ENCODE results near the gene HLCS.

HLCS gene

DNA sequence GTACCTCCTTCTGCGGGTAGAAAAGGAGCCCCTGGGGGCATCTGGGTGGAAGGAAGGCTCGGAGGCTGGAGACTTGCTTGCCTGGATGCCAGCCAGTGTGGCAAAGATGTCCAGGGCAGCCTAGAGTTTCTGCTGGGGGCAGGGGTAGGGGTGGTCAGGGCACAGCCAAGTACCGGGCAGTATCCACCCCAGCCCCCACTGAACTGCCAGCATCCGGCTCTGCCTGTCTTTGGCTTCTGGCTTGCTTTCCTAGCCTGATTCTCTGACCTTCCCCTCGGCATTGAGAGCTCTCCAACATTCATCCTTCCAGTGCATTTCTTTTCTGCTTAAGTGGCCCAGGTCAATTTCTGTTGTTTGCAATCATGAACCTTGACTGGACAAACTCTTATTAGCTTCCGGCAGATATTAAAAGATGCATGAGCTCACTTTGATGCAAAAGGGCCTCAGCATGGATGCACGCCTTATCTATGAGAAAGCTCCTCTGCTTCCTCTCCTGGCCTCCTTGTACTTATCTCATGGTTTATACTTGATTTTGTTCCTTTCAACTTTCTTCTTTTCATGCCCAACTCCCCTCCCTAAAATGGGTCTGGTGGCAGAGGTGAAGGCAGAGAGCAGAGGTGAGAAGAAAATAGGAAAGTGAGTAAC lies 116.9 kb downstream of the HLCS start:
- Histone ChIP-seq H3K4me2 (ENCODE audit: low read length) (no peak overlapping the region), H3K27me3 (ENCODE audit: low read depth, low read length) (no peaks in the 10 kb centered on the region), H2AFZ (ENCODE audit: low read depth, low read length) (no peak overlapping the region), H3K27ac (ENCODE audit: low read length) (no peak overlapping the region), H4K20me1 (ENCODE audit: insufficient read depth, low read length) (no peaks in the 10 kb centered on the region), H3K9me3 (ENCODE audit: insufficient read depth, low read length) (no peaks in the 10 kb centered on the region), H3K79me2 (ENCODE audit: low read length) (no peaks in the 10 kb centered on the region), H3K4me3 (ENCODE audit: low read length) (no peak overlapping the region), H3K9ac (ENCODE audit: low read length) (no peak overlapping the region), H3K36me3 (replicated peaks; ENCODE audit: low read depth, low read length) (no peaks in the 10 kb centered on the region), H3K4me1 (ENCODE audit: low read length) (peaks cover 15% of the 10 kb centered on the region)
- TF ChIP-seq, protein P1, sequence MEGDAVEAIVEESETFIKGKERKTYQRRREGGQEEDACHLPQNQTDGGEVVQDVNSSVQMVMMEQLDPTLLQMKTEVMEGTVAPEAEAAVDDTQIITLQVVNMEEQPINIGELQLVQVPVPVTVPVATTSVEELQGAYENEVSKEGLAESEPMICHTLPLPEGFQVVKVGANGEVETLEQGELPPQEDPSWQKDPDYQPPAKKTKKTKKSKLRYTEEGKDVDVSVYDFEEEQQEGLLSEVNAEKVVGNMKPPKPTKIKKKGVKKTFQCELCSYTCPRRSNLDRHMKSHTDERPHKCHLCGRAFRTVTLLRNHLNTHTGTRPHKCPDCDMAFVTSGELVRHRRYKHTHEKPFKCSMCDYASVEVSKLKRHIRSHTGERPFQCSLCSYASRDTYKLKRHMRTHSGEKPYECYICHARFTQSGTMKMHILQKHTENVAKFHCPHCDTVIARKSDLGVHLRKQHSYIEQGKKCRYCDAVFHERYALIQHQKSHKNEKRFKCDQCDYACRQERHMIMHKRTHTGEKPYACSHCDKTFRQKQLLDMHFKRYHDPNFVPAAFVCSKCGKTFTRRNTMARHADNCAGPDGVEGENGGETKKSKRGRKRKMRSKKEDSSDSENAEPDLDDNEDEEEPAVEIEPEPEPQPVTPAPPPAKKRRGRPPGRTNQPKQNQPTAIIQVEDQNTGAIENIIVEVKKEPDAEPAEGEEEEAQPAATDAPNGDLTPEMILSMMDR (IDR thresholded peaks at IDR 0.05; ENCODE audit: low read depth, low read length): no peak
- TF ChIP-seq EZH2phosphoT487 (IDR thresholded peaks at IDR 0.05; ENCODE audit: low read depth): no peak

DNA sequence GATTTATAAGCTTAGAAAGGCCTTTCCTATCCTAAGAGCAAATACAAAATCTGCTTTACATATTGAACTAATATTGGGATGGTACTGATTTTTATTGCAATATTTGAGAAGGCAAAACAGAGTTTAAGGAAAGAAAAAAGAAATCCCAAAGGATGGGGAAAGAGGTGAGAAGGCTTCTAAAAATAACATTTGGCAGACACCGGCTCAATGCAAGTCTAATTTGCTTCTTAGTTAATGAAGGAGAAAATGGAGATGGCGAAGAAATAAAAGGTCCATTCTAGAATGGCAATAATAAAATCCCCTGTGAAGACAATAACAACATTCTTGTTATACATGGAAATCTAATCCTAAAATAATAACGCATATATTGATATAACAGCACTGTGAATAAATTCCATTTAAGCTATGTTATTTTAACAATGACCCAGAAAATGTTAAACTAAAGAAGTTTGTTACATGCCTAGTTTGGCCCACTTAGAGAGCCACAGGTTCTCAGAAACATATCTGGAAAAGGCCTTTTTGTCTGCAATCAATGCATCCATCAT lies 117.7 kb downstream of the HLCS start:
- TF ChIP-seq, protein P1 (IDR thresholded peaks at IDR 0.05; ENCODE audit: low read depth, low read length): no peak
- TF ChIP-seq EZH2phosphoT487 (IDR thresholded peaks at IDR 0.05; ENCODE audit: low read depth): no peak
- Histone ChIP-seq H3K4me3 (ENCODE audit: low read length) (no peak overlapping the region), H3K27me3 (ENCODE audit: low read depth, low read length) (no peaks in the 10 kb centered on the region), H3K79me2 (ENCODE audit: low read length) (no peaks in the 10 kb centered on the region), H3K4me2 (ENCODE audit: low read length) (no peak overlapping the region), H3K9me3 (ENCODE audit: insufficient read depth, low read length) (no peaks in the 10 kb centered on the region), H3K27ac (ENCODE audit: low read length) (no peak overlapping the region), H3K4me1 (ENCODE audit: low read length) (peaks cover 10% of the 10 kb centered on the region), H2AFZ (ENCODE audit: low read depth, low read length) (no peak overlapping the region), H4K20me1 (ENCODE audit: insufficient read depth, low read length) (no peaks in the 10 kb centered on the region), H3K36me3 (replicated peaks; ENCODE audit: low read depth, low read length) (no peaks in the 10 kb centered on the region), H3K9ac (ENCODE audit: low read length) (no peak overlapping the region)

DNA sequence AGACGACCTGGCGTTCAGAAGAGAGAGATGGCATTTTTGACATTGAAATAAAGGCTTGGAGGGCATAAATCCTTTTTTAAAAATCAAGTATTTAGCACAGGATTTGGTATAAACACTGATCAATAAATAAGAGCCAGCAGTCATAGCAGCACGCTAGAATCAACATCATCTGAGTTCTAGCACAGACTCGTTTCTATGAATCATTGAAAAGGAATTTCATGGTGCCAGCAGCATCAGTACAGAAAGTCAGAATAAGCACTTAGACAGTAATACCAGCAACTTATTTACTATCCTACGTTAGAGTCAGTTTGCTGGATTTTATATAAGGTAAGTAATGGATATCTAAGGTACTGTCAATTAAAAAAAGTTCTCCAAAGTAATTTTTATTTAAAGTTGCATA lies 119.3 kb downstream of the HLCS start:
- no peak overlapping the region for H2AFZ ChIP-seq (ENCODE audit: low read depth, low read length)
- no peaks in the 10 kb centered on the region for H3K79me2 ChIP-seq (ENCODE audit: low read length)
- no peaks in the 10 kb centered on the region for H3K9me3 ChIP-seq (ENCODE audit: insufficient read depth, low read length)
- H3K27ac ChIP-seq (ENCODE audit: low read length): no peak overlapping the region
- H3K4me3 ChIP-seq (ENCODE audit: low read length): no peak overlapping the region
- no peak for TF ChIP-seq EZH2phosphoT487 (IDR thresholded peaks at IDR 0.05; ENCODE audit: low read depth)
- TF ChIP-seq, protein P1 (IDR thresholded peaks at IDR 0.05; ENCODE audit: low read depth, low read length): no peak
- no peak overlapping the region for H3K4me2 ChIP-seq (ENCODE audit: low read length)
- no peaks in the 10 kb centered on the region for H3K27me3 ChIP-seq (ENCODE audit: low read depth, low read length)
- no peaks in the 10 kb centered on the region for H3K4me1 ChIP-seq (ENCODE audit: low read length)
- no peak overlapping the region for H3K9ac ChIP-seq (ENCODE audit: low read length)
- H3K36me3 ChIP-seq (replicated peaks; ENCODE audit: low read depth, low read length): no peaks in the 10 kb centered on the region
- no peaks in the 10 kb centered on the region for H4K20me1 ChIP-seq (ENCODE audit: insufficient read depth, low read length)

DNA sequence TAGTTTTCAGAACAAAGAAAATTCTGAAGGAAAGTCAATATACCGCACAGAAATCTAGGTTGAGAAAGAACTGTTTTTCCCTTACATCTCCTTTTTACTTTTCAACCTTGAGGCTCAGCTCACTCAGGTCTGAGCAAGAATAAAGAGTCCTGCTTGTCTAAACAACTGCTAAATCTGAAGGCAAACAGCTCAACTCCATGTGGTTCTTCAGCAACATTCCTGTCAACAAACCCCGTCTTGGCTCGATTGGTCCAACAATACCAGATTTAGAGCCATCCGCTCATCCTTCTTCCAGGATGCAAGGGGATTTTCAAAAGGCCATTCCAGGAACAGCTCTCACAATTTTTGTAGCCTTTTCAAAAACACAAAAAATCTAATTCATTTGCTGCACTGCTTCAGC lies 119.8 kb downstream of the HLCS start:
- H3K27me3 ChIP-seq (ENCODE audit: low read depth, low read length): no peaks in the 10 kb centered on the region
- H3K4me3 ChIP-seq (ENCODE audit: low read length): no peak overlapping the region
- no peaks in the 10 kb centered on the region for H4K20me1 ChIP-seq (ENCODE audit: insufficient read depth, low read length)
- no peaks in the 10 kb centered on the region for H3K9me3 ChIP-seq (ENCODE audit: insufficient read depth, low read length)
- no peaks in the 10 kb centered on the region for H3K4me1 ChIP-seq (ENCODE audit: low read length)
- no peaks in the 10 kb centered on the region for H3K36me3 ChIP-seq (replicated peaks; ENCODE audit: low read depth, low read length)
- H3K27ac ChIP-seq (ENCODE audit: low read length): no peak overlapping the region
- TF ChIP-seq, protein P1 (IDR thresholded peaks at IDR 0.05; ENCODE audit: low read depth, low read length): no peak
- TF ChIP-seq EZH2phosphoT487 (IDR thresholded peaks at IDR 0.05; ENCODE audit: low read depth): no peak
- no peaks in the 10 kb centered on the region for H3K79me2 ChIP-seq (ENCODE audit: low read length)
- no peak overlapping the region for H2AFZ ChIP-seq (ENCODE audit: low read depth, low read length)
- H3K9ac ChIP-seq (ENCODE audit: low read length): no peak overlapping the region
- H3K4me2 ChIP-seq (ENCODE audit: low read length): no peak overlapping the region

Measured in OCI-LY3 (cell line).